Progenitor cell of endocrine pancreas (in vitro differentiated cells): ENCODE data around the gene CDKN2D. TPM values are rescaled to one million over a fixed set of nuclear protein-coding genes. Genes with fewer than 3 reads are reported as not detected.

Source experiments
- DNase-seq: peaks from one replicate; pipeline ENCODE4 v3.0.0; 2021; ENCODE audit warnings: low spot score; ENCODE audit not compliant: unreplicated experiment
- H3K27ac Mint-ChIP-seq: 2 replicates; pipeline ENCODE4 v1.8.0; 2021; ENCODE audit warnings: mild to moderate bottlenecking, moderate library complexity, mixed read lengths
- H3K27me3 Mint-ChIP-seq: 2 replicates; pipeline ENCODE4 v1.8.0; 2021; ENCODE audit warnings: mixed read lengths
- H3K36me3 Mint-ChIP-seq: 2 replicates; pipeline ENCODE4 v1.8.0; 2022; ENCODE audit warnings: mixed read lengths; ENCODE audit not compliant: insufficient read depth
- H3K4me1 Mint-ChIP-seq: 2 replicates; pipeline ENCODE4 v1.8.0; 2021; ENCODE audit warnings: low read depth, mixed read lengths
- H3K4me3 Mint-ChIP-seq: 2 replicates; pipeline ENCODE4 v1.8.0; 2021; ENCODE audit warnings: low read depth, mild to moderate bottlenecking, moderate library complexity, mixed read lengths
- H3K9me3 Mint-ChIP-seq: 2 replicates; pipeline ENCODE4 v1.8.0; 2021; ENCODE audit warnings: low read depth, mixed read lengths
- long read RNA-seq: library from polyadenylated mRNA; unstranded; transcript quantifications from one replicate; pipeline ENCODE4 v2.0.0, GENCODE V29; 2020
- total RNA-seq: library from RNA; stranded (reverse); gene quantifications from 2 replicates; pipeline ENCODE4 v1.2.1, GENCODE V29; 2021
- TF ChIP-seq, protein P1 (sequence below): fragments of 200-600 bp; sonication (generic); IDR thresholded peaks from one replicate; pipeline ENCODE4 v1.5.0; 2021; ENCODE audit warnings: antibody characterized with exemption, mild to moderate bottlenecking; ENCODE audit not compliant: unreplicated experiment

CDKN2D gene
- total RNA-seq, result 4.2 and 5.0 TPM in 2 replicates
- long read RNA-seq, partial matches to known transcripts, result 0 of 2 reads
- long read RNA-seq, other reads (novel, unspliced or antisense), result 1 of 2 reads

DNA sequence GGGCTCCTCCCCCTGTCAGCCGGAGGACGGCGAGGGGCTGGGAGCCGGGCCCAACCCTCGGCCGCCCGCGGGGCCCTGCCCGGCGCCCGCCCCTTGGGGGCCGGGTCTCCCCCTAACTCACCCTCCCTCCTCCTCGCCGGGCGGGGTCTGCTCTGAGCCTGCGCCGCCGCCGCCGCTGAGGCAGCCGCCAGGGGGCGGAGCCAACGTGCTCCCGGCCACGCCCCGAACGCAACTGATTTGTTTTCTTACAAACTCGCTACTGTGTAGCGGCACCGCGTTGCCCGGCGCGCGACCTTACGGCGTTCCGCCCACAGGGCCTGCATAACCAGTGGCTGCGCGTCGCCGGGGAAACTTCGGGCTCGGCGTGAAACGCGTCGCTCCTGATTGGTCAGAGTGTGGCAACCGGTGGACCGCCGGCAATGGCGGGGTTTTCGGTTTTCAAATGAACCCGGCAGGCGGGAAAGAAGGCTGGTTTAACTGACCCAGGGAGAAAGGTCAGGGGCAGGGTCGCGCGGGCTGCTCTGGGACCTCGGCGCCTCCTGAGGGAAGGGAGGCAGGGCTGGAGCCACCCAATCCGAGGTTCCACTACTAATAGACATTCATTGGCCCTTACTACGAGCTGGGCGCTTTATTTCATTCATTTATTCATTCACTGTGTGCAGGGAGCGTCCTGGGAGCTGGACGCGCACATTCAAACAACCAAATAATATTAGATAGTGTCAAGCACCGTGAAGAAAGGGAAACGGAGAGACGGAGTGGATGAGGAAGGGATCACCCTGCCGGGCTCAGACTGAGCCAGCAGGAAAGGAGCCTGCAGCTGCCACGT is at the start of gene CDKN2D:
Gene CDKN2D (minus strand): TSS at position 154 of the 826 bp plus-strand sequence. CDS start 326 bp downstream, outside the sequence.
- peak within 1 kb of the TSS; percentile 78 for H3K4me3 Mint-ChIP-seq

DNA sequence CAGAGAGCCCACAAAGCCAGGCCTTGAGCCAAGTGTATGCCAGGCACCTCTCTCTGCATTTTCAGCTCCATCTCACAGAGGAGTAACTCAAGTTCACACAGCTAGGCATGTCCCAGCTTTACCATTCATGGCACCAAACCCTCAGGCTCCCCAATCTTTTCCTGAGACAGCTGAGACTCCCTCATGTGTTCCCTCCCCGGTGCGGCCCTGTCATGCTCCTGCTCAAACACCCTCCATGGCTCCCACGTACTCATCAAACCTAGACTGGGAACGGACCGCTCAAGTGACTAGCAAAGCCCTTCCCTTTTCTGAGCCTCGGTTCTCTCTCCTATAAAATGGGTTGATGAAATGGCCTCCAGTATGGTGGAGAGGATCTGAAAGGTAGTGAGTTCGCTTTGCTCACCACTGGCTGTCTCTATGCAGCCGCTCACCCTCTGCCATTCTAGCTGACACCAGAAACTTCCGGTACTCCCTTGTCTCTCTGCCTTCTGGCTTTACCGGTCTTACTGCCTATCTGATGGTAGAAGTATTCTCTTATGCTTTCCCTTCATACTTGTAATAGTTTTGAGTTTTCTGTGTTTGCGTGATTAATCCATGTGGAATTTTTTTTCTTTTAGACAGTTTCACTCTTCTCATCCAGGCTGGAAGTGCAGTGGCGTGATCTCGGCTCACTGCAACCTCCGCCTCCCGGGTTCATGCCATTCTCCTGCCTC is 48.8 kb upstream of the CDKN2D start:
- H3K4me3 Mint-ChIP-seq, result no peak overlapping the region

More for the DNA sequence above, at the start of gene CDKN2D:
- DNase-seq, result peak; percentile 99
- Mint-ChIP-seq H3K27me3 (peaks cover 9% of the 10 kb centered on the region), H3K4me1 (peaks cover 26% of the 10 kb centered on the region), H3K27ac (peak within 1 kb of the TSS; percentile 95), H3K36me3 (peaks cover 3% of the 10 kb centered on the region), H3K9me3 (no peaks in the 10 kb centered on the region)
- TF ChIP-seq, protein P1, sequence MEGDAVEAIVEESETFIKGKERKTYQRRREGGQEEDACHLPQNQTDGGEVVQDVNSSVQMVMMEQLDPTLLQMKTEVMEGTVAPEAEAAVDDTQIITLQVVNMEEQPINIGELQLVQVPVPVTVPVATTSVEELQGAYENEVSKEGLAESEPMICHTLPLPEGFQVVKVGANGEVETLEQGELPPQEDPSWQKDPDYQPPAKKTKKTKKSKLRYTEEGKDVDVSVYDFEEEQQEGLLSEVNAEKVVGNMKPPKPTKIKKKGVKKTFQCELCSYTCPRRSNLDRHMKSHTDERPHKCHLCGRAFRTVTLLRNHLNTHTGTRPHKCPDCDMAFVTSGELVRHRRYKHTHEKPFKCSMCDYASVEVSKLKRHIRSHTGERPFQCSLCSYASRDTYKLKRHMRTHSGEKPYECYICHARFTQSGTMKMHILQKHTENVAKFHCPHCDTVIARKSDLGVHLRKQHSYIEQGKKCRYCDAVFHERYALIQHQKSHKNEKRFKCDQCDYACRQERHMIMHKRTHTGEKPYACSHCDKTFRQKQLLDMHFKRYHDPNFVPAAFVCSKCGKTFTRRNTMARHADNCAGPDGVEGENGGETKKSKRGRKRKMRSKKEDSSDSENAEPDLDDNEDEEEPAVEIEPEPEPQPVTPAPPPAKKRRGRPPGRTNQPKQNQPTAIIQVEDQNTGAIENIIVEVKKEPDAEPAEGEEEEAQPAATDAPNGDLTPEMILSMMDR, result peak; percentile 4

DNA sequence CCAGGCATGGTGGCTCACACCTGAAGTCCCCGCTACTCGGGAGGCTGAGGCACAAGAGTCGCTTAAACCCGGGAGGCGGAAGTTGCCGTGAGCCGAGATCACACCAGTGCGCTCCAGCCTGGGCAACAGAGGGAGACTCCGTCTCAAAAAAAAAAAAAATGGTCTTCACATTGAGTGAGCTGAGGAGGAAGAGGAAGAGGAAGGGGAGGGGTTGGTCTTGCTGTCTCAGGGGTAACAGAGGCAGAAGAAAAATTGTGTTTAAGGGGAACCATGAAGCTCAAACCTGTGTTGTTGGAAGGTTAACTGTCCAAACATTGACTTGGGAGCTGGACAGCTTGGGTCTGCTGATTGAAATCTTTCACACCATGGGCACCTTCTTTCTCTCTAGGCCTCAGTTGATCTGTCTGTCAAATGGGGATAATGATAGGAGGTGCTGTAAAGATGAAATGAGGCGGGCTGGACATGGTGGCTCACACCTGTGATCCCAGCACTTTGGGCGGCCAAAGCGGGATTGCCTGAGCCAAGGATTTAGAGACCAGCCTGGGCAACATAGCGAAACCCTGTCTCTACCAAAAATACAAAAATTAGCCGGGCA is 46.7 kb upstream of the CDKN2D start:
- H3K27ac Mint-ChIP-seq, result peak overlapping the region; percentile 38
- H3K27me3 Mint-ChIP-seq, result no peaks in the 10 kb centered on the region
- peaks cover 3% of the 10 kb centered on the region for H3K4me1 Mint-ChIP-seq
- H3K4me3 Mint-ChIP-seq, result no peak overlapping the region
- H3K36me3 Mint-ChIP-seq, result no peaks in the 10 kb centered on the region
- no peak for DNase-seq
- no peaks in the 10 kb centered on the region for H3K9me3 Mint-ChIP-seq
- TF ChIP-seq, protein P1, result no peak

More for the DNA sequence above, 48.8 kb upstream of the CDKN2D start:
- TF ChIP-seq, protein P1, result no peak
- H3K36me3 Mint-ChIP-seq, result no peaks in the 10 kb centered on the region
- no peaks in the 10 kb centered on the region for H3K27me3 Mint-ChIP-seq
- no peaks in the 10 kb centered on the region for H3K9me3 Mint-ChIP-seq
- DNase-seq, result no peak
- H3K27ac Mint-ChIP-seq, result peak overlapping the region; percentile 66
- peaks cover 6% of the 10 kb centered on the region for H3K4me1 Mint-ChIP-seq

- Mint-ChIP-seq H3K27me3 (no peaks in the 10 kb centered on the region), H3K36me3 (no peaks in the 10 kb centered on the region), H3K9me3 (no peaks in the 10 kb centered on the region), H3K4me3 (no peak overlapping the region), H3K27ac (peak overlapping the region; percentile 64), H3K4me1 (peaks cover 2% of the 10 kb centered on the region)
- no peak for DNase-seq
- TF ChIP-seq, protein P1, result no peak
These were observed 43.8 kb upstream of the CDKN2D start for GRCh38 chr19:10612499-10613119.
